ENCODE data around the gene GNB1L. TPM values are rescaled to one million over a fixed set of nuclear protein-coding genes. Genes with fewer than 3 reads are reported as not detected.
A peak's percentile ranks its signal among the peaks of the same experiment; 100 is the strongest.

GNB1L gene
- total RNA-seq, 1 donor from 2014 or later = 5.0 TPM

GRCh38 chr22:19772422-19772672 is 82.3 kb downstream of the GNB1L start:
- peaks cover 5% of the 10 kb centered on the region for H3K36me3 Mint-ChIP-seq (ENCODE audit: unreplicated experiment)
- H3K4me3 Mint-ChIP-seq (ENCODE audit: unreplicated experiment) = no peak overlapping the region
- TF ChIP-seq, protein P1, sequence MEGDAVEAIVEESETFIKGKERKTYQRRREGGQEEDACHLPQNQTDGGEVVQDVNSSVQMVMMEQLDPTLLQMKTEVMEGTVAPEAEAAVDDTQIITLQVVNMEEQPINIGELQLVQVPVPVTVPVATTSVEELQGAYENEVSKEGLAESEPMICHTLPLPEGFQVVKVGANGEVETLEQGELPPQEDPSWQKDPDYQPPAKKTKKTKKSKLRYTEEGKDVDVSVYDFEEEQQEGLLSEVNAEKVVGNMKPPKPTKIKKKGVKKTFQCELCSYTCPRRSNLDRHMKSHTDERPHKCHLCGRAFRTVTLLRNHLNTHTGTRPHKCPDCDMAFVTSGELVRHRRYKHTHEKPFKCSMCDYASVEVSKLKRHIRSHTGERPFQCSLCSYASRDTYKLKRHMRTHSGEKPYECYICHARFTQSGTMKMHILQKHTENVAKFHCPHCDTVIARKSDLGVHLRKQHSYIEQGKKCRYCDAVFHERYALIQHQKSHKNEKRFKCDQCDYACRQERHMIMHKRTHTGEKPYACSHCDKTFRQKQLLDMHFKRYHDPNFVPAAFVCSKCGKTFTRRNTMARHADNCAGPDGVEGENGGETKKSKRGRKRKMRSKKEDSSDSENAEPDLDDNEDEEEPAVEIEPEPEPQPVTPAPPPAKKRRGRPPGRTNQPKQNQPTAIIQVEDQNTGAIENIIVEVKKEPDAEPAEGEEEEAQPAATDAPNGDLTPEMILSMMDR (IDR thresholded peaks at IDR 0.05; ENCODE audit: partially characterized antibody, unreplicated experiment) = no peak
- peaks cover 7% of the 10 kb centered on the region for H3K9me3 Mint-ChIP-seq (ENCODE audit: unreplicated experiment)
- no peak overlapping the region for H3K27ac Mint-ChIP-seq (ENCODE audit: unreplicated experiment)
- peaks cover 10% of the 10 kb centered on the region for H3K27me3 Mint-ChIP-seq (ENCODE audit: unreplicated experiment)
- DNase-seq = no peak
- peaks cover 1% of the 10 kb centered on the region for H3K4me1 Mint-ChIP-seq (ENCODE audit: low read depth, unreplicated experiment)

DNA sequence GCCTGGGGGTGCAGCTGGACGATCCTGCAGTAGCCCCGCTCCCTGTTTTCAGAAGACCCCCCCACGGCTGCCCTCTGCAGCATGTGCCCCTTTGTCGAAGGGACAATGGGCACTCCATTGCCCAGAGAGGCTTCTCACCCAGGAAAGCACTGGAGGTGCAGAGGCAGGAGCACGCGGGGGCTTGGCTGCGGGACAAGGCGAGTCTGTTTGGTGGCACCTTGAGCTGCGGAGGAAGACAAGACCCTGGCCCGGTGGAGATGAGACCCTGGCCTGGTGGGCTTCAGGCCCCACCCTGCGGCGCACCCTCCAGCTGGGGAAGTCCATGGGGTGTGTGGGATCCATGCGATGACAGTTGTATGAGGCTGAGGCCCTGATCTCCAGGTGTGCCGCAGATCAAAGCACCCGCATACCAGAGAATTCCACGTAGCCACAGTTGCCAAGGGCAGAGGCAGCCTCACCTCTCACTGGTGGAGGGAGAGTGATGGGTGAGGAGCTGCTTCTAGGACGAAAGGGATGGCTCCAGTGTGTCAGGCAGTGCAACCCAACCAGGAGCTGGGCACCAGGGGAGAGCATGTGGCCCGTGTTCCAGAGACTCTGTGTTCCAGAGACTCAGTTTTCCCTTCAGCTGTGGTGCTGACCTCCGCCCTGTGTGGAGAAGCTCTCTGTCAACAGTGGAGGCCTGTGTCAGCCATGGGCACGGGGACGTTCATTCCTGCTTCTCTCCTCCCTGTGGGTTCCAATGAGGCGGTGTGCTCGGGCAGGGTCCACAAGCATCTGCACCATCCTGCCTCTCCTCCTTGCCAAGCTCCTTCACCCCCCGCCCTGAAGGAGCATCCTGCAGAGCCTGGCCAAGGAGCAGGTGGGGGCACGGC is 84.1 kb downstream of the GNB1L start:
- TF ChIP-seq, protein P1 (IDR thresholded peaks at IDR 0.05; ENCODE audit: partially characterized antibody, unreplicated experiment) = no peak
- Mint-ChIP-seq H3K36me3 (ENCODE audit: unreplicated experiment) (peaks cover 5% of the 10 kb centered on the region), H3K4me1 (ENCODE audit: low read depth, unreplicated experiment) (peaks cover 1% of the 10 kb centered on the region), H3K4me3 (ENCODE audit: unreplicated experiment) (no peak overlapping the region), H3K27ac (ENCODE audit: unreplicated experiment) (no peak overlapping the region), H3K27me3 (ENCODE audit: unreplicated experiment) (peaks cover 10% of the 10 kb centered on the region), H3K9me3 (ENCODE audit: unreplicated experiment) (peaks cover 7% of the 10 kb centered on the region)
- DNase-seq = no peak

GRCh38 chr22:19769393-19769715 is 85.3 kb downstream of the GNB1L start:
- Mint-ChIP-seq H3K27ac (ENCODE audit: unreplicated experiment) (no peak overlapping the region), H3K4me3 (ENCODE audit: unreplicated experiment) (no peak overlapping the region), H3K36me3 (ENCODE audit: unreplicated experiment) (peaks cover 5% of the 10 kb centered on the region), H3K9me3 (ENCODE audit: unreplicated experiment) (peaks cover 7% of the 10 kb centered on the region), H3K4me1 (ENCODE audit: low read depth, unreplicated experiment) (peaks cover 1% of the 10 kb centered on the region), H3K27me3 (ENCODE audit: unreplicated experiment) (peaks cover 16% of the 10 kb centered on the region)
- peak; percentile 10 for DNase-seq
- TF ChIP-seq, protein P1 (IDR thresholded peaks at IDR 0.05; ENCODE audit: partially characterized antibody, unreplicated experiment) = no peak

- H3K36me3 Mint-ChIP-seq (ENCODE audit: unreplicated experiment) = peaks cover 5% of the 10 kb centered on the region
- TF ChIP-seq, protein P1 (IDR thresholded peaks at IDR 0.05; ENCODE audit: partially characterized antibody, unreplicated experiment) = no peak
- no peak overlapping the region for H3K4me3 Mint-ChIP-seq (ENCODE audit: unreplicated experiment)
- peaks cover 16% of the 10 kb centered on the region for H3K27me3 Mint-ChIP-seq (ENCODE audit: unreplicated experiment)
- peaks cover 5% of the 10 kb centered on the region for H3K9me3 Mint-ChIP-seq (ENCODE audit: unreplicated experiment)
- no peak overlapping the region for H3K27ac Mint-ChIP-seq (ENCODE audit: unreplicated experiment)
- DNase-seq = peak; percentile 31
- no peaks in the 10 kb centered on the region for H3K4me1 Mint-ChIP-seq (ENCODE audit: low read depth, unreplicated experiment)
Measured at GRCh38 chr22:19767427-19768341, 87.0 kb downstream of the GNB1L start.
